HFF-Myc (cell line): ENCODE data around the gene DPP10.

Source experiments
- DNase-seq: peaks from one replicate; pipeline ENCODE4 v3.0.0-alpha.2; 2011; ENCODE audit warnings: low read depth; ENCODE audit errors: extremely low read depth
- H3K4me3 ChIP-seq: replicated peaks from 2 replicates; pipeline ENCODE4 v1.5.1; 2011; ENCODE audit warnings: low read depth, mild to moderate bottlenecking, control low read depth, low read length
- TF ChIP-seq, protein P1 (sequence below): IDR thresholded peaks from 2 replicates; pipeline ENCODE4 v1.5.1; 2012; ENCODE audit warnings: mild to moderate bottlenecking, low read depth, low read length, control low read depth; ENCODE audit errors: missing control alignments

DPP10 gene

DNA sequence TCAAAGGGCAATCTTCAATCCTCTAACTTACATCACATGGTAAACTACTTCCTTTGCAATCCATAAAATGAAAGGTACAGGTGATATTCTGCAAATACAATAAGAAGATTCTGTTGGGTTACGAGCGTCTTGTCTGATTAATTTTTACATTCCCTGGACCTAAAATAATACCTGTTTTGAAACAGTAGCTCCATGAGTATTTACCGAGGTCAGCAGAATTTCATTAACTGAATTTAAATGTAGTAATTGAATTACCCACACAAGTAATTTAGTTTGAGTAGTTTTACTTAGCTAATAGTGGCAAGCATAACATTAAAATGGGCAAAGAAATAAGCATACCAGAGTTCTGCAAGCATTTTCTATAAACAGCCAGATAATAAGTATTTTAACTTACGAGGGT is 652.0 kb downstream of the DPP10 start:
- DNase-seq: no peak
- no peak overlapping the region for H3K4me3 ChIP-seq
- TF ChIP-seq, protein P1, sequence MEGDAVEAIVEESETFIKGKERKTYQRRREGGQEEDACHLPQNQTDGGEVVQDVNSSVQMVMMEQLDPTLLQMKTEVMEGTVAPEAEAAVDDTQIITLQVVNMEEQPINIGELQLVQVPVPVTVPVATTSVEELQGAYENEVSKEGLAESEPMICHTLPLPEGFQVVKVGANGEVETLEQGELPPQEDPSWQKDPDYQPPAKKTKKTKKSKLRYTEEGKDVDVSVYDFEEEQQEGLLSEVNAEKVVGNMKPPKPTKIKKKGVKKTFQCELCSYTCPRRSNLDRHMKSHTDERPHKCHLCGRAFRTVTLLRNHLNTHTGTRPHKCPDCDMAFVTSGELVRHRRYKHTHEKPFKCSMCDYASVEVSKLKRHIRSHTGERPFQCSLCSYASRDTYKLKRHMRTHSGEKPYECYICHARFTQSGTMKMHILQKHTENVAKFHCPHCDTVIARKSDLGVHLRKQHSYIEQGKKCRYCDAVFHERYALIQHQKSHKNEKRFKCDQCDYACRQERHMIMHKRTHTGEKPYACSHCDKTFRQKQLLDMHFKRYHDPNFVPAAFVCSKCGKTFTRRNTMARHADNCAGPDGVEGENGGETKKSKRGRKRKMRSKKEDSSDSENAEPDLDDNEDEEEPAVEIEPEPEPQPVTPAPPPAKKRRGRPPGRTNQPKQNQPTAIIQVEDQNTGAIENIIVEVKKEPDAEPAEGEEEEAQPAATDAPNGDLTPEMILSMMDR: no peak

- DNase-seq: no peak
- no peak overlapping the region for H3K4me3 ChIP-seq
- TF ChIP-seq, protein P1: no peak
Measured at GRCh38 chr2:115105966-115106365, 663.5 kb downstream of the DPP10 start.

GRCh38 chr2:115115135-115115534 is 672.7 kb downstream of the DPP10 start:
- H3K4me3 ChIP-seq: no peak overlapping the region
- no peak for DNase-seq
- TF ChIP-seq, protein P1: no peak

GRCh38 chr2:115118306-115118705 is 675.9 kb downstream of the DPP10 start:
- DNase-seq: no peak
- TF ChIP-seq, protein P1: no peak
- H3K4me3 ChIP-seq: no peak overlapping the region

GRCh38 chr2:115119086-115119485 is 676.6 kb downstream of the DPP10 start:
- TF ChIP-seq, protein P1: no peak
- no peak overlapping the region for H3K4me3 ChIP-seq
- no peak for DNase-seq

DNA sequence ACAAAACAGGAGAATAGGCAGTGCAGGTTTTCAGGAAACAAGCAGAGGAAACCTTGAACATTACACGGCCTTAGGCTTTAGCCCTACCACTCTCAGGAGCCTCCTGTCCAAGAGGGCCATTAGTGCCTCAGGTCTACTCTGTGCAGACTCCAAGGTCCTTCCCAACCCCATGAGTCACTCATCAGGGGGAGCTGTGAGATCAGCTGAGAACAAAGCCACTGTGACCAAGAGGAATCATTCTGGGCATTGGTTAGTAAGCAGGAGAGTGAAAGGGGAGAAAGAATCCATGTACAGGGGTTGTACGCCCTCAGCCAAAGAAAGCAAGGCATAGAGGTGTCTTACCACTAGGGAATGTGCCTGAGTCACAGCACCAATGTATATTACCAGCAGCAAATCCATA is 680.3 kb downstream of the DPP10 start:
- DNase-seq: no peak
- TF ChIP-seq, protein P1: no peak
- no peak overlapping the region for H3K4me3 ChIP-seq

DNA sequence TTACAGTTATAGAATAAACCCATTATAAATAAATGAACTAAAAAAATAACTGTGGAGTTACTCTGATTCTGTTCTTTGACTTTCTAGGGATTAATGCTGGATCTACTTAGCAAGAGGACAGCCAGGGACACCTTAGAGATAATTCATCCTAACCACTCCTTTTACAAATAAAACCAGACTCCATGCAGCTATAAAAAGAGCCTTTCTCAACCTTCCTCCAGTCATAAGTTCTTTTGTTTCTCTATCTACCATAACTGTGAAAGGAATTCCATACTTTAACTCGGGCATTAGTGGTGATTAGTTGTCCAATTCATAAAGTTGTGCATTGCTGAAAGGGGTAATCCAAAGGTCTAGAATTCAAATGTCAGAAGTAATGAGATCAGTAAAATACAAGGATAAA is 682.4 kb downstream of the DPP10 start:
- H3K4me3 ChIP-seq: no peak overlapping the region

More for the DNA sequence above, 682.4 kb downstream of the DPP10 start:
- DNase-seq: no peak
- TF ChIP-seq, protein P1: no peak
